ENCODE data around the gene MGMT.

Gene MGMT

GRCh38 chr10:129521161-129522025 is 54.4 kb downstream of the MGMT start:
- no peak for DNase-seq (ENCODE audit: low spot score)

GRCh38 chr10:129522041-129522585 is 55.1 kb downstream of the MGMT start:
- DNase-seq (ENCODE audit: low spot score): no peak

DNA sequence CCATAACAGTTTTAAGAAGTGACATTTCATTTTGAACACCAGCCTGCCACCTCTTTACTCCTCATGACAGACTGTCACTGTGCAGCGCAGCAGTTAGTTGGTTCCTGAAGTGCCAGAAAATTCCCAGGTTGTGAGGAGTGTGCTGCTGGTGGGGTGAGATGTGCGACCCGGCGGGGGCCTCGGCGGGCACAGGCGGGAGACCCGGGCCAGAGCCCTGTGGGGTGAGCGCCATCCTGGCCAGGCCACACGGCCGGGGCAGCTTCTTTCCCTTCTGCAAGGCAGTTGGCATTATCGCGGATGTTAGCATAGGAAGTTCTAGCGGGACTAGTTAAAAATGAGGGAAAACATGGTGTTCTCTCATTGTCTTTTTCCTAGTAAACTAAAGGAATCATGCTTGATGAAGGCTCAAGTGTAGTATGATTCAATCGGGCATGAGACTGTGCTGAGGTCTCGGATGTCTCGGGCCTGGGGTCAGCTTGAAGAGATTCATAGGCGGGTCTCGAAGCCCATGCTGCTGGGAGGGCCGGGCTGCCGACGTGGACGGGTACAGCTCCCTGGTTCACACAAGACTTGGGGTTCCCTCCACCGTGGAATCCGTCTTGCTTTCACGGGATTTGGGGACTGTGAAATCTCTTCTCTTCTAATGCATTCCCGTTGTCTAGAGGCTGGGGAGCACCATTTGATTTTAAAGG is 56.1 kb downstream of the MGMT start:
- DNase-seq (ENCODE audit: low spot score): no peak

DNA sequence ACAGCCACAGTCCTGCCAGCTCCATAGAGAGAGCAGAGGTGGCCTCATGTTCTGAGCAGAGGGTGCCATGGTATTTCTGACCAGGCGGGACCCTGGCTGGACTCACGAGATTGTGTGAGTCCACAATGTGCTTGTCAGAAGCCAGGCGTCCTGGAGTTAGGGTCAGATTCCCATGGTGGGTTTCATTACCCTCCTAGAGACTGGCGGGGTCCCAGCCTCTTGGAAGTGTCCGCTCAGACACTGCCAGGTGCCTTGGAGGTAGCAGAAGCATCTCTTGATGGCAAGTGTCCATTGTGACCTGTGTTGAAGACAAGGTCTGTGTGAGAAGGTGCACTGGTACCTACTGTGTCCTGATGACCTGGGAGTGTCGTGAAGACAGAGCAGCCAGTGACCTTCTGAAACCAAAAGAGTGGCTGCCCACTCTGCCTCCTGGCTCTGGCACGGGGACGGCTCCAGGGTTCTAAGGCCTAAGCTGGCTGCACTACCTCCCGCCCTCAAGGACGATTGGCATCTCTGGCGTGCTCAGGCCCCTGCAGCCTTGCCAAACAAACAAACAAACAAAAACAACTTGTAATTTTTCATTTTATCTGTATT is 56.8 kb downstream of the MGMT start:
- DNase-seq (ENCODE audit: low spot score): no peak

DNA sequence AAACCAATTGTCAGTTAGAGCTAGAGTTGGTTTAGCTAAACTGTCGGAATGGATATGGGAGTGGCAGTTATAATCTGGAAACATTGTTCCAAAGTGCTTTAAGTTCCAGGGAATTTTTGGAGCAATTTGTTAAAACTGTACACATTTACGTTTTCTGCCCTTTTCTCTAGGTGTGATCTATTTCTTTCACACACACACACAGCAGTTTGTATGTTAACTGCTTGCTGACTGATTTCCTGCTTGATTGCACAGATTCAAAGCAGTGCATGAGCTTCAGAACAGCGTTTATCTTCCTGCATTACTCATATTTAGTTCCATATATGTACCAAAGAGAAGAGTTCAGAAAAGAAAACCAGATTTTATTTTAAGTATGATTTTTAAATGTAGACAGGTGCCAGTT is 57.9 kb downstream of the MGMT start:
- no peak for DNase-seq (ENCODE audit: low spot score)

- no peak for DNase-seq (ENCODE audit: low spot score)
Observed at GRCh38 chr10:129525401-129525801, 58.4 kb downstream of the MGMT start.

GRCh38 chr10:129526943-129527342 is 59.9 kb downstream of the MGMT start:
- DNase-seq (ENCODE audit: low spot score): no peak

GRCh38 chr10:129528376-129528978 is 61.4 kb downstream of the MGMT start:
- no peak for DNase-seq (ENCODE audit: low spot score)

DNA sequence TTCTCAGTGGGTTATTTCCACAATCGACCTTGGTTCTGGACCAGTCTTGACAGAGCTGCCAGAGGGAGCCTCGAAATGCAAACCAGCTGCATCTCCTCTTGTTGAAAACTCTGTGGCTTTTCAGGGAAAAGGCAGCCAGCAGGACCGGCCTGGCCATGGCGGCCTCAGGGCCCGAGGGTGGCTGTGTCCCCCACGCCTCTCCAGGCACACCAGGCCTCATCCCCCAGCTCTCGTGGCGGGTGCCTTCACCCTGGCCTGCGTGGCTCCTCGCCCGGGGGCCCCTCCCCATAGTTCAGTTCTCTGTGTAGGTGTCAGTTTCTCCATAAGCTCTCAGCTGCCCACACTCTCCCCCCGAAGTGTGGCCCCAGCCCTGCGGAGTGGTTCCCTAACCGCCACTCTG is 63.5 kb downstream of the MGMT start:
- DNase-seq (ENCODE audit: low spot score): no peak

DNA sequence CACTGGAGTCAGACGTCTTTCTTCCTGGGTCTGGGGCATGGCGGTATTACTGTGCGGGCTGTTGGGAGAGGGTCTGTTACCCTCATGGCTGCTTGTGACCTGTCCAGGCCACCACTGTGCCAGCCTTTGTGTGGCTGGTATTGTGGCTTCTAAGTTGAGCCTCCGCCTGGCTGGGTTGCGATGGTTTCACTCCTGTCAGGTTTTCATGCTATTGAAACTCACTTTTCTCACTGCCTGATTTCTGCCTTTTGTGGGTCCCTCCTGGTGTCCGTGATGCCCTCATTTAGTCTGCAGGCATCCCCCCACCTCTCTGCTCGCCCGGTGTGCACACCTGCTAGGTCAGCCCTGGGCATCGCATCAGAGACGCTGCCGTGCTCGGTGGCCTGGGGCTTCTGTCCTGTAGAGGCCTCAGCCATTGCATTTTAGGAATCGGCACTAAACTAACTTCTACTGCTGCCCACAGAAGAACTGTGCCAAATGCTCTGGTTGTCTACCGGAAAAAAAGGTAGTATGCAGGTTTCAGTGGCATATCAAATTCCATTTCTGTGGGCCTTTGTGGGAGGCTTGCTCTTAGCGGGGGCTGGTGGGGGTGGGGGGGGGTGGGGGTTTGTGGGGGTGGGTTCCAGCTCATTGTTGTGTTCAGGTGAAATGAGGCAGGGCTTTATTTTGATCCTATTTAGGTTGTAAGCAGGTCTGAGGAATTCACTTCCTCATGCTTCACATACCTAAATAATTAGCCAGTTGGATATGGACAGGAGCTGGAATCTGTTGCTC is 64.3 kb downstream of the MGMT start:
- DNase-seq (ENCODE audit: low spot score): no peak

GRCh38 chr10:129531969-129532660 is 65.1 kb downstream of the MGMT start:
- DNase-seq (ENCODE audit: low spot score): no peak

DNA sequence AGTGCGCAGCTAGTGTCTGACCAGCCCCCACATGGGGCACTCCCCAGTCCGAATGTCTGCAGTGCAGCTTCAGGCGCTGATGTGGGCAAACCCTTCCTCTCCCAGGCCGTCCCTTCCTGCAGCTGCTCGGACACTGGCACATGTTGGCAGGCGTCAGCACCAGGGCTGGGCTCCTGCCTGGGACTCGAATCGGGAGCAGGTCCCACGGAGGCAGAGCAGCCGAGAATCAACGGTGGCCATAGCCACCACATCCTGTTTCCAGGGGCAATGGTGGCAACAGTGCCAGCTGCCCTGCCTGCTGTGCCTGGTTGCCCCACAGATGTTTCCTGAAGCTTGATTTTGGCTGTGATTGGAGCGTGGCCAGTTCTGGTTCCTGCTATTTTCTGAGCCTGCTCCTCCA is 65.8 kb downstream of the MGMT start:
- DNase-seq (ENCODE audit: low spot score): no peak

- no peak for DNase-seq (ENCODE audit: low spot score)
Observed at GRCh38 chr10:129533281-129533680, 66.2 kb downstream of the MGMT start.

GRCh38 chr10:129534826-129535225 is 67.8 kb downstream of the MGMT start:
- no peak for DNase-seq (ENCODE audit: low spot score)

DNA sequence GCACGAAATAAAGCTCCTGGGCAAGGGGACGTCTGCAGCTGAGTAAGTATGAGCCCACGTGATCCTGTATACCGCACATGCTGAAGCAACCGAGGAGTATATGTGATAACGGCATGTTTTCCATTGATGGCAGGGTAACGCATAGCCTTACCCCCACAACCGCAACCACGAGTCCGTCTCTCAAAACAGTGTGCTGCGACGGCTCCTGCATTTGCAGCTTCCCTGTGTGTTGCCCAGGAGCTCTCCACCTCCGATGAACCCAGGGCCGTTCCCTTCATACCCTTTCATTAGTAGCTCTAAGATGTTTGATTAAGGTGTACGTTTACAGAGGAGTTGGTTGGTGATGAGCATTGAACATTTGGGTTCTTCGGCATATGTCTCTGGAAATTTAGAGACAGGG is 69.3 kb downstream of the MGMT start:
- no peak for DNase-seq (ENCODE audit: low spot score)

GRCh38 chr10:129537151-129537550 is 70.1 kb downstream of the MGMT start:
- no peak for DNase-seq (ENCODE audit: low spot score)

DNA sequence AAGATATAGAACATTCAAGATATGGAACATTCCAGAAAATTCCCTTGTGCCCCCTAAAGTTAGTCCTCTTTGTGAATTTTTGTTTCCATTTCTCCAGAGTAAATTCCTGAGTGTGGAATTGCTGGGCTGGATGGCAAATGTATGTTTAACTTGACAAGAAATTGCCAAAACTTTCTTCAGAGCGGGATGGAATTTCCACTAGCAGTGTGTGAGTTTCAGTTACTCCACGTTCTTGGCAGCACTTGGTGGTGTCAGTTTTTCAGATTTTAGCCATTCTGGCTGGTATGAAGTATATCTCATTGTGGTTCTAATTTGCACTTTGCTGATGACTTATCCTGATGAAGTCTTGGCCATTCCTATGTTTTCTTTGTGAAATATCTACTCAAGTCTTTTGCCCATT is 71.2 kb downstream of the MGMT start:
- no peak for DNase-seq (ENCODE audit: low spot score)

DNA sequence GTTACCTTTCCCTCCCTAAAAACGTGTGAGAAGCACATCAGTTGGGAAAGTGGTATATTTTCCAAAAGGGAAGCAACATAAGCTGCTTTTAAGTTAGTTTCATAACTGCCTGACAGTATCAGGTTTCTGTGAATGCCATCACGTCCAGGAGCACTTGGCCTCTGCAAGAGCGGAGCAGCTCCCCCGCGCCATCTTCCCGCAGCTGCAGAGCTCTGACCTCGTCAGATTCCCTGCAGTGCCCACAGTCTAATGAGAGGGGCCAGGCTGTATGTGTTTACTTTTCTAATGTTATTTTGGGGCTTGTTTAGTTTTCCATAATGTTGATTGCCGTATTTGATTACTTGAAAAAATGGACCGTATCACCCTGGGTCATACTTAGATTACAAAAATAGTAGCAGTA is 74.2 kb downstream of the MGMT start:
- DNase-seq (ENCODE audit: low spot score): no peak

DNA sequence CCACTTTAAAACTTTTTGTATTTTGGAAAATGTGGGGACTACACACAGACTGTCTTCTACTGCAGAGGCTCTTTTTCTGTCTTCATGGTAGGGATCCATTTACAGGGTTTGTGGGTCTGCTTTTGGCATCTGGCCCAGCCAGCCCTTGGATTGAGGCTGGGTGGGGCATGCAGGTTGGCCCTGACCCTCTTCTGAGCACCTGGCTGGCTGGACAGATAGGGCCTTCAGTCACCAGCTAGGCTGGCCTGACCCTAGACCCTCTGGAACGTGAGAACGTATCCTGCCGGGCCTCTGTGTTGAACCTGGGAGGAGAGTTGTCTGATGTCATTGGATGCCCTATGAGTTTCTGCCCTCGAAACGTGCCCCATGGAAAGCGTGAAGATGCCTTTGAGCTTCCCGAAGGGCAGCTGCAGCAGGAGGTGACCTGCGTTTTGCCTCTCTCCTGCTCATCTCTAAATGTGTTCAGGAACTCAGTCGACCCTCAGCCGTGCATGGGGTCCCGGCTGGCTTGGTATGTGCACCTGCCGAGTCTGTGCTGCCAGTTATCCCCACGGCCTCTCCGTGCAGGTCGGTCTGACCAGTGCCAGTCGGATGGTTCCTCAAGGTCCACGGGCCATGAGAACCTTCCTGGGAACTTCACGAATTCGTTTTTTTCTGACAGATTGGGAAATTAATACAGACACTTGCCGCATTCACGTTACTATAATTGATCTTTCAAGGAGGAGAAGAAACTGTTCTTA is 74.9 kb downstream of the MGMT start:
- DNase-seq (ENCODE audit: low spot score): no peak

DNA sequence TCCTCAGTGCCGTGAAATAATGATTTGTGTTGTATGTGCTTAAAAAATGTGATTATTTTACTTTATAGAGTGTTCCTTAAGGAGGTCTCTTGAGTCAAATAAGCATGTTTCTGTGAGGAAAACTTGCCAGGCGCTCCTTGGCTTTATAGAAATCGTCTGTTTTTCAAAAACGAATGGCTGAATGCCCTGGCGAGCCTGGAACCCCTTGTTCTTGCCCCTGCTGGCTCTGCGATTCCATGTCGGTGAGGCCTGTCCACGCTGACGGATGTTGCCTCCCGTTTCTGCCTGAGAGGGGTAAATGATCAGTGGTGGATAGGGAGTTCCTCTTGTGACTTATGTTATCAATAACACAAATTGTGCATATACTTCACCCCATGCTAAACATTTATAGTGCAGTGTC is 75.5 kb downstream of the MGMT start:
- no peak for DNase-seq (ENCODE audit: low spot score)

Measured in hematopoietic multipotent progenitor cell treated with erythropoietin and hydrocortisone succinate and interleukin-3 and kit ligand, for 17 days (in vitro differentiated cells).